ENCODE measurements around the gene IPPK.
"Not testable (repeated sequence)": the region's sequence is repeated elsewhere in the genome, so short reads cannot be mapped to it uniquely, and the experiment has no call there.

IPPK gene

DNA sequence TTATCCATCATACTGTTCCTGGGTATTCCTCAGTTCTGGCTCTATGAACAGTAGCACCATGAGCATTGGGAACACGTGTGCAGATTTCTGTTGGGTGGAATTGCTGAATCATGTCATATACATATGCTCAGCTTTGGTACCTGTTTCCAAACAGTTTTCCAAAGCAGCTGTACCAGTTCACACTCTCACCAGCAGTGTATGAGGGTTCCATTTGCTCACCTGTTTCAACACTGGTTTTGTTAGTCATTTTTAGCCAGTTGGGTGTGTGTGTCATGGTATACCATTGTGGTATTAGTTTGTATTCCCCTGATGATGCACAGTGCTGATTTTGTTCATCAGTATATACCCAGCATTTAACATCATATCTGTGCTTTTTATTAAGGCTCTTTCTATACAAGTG is 77.4 kb downstream of the IPPK start:
- TF ChIP-seq CTCF (IDR thresholded peaks at IDR 0.05; ENCODE audit: low read depth, low read length): no peak
- DNase-seq (ENCODE audit: extremely low read depth, low read depth): no peak

DNA sequence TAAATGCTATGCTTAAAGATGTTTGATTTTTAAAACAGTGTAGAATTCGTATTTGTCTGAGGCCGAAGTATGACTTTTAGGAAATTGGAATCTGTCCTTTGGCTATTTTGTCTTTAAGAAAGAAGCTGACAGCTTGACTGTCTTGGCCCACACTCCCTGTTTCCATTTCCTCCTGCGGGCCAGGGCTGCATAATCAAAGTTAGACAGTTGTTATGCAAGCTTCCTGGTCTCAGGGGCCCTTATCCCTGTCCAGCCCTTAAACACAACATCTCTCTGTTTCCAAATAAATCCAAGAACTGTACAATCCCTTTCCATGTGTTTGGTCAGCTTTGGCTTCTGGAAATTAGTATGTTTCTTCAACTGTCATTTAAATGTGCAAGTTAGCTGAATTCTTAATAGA is 79.6 kb downstream of the IPPK start:
- no peak for TF ChIP-seq CTCF (IDR thresholded peaks at IDR 0.05; ENCODE audit: low read depth, low read length)

DNA sequence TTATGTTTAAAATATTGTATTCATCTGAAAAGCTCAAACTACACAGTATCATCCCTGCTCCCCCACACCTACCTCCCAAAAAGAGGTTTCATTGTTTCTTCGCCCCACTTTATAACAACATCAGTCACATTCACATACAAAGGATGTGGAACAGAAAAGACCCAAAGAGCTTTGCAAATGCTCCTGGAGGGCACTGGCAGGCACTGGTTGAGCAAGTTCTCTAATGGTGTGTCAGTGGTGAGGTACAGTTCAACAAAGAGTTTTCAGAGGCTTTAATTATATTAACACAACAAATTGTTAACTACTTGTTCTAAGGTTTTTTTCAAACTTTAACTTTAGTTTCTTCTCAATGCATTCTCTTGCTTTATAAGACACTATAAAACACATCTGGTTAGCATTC is 80.0 kb downstream of the IPPK start:
- TF ChIP-seq CTCF (IDR thresholded peaks at IDR 0.05; ENCODE audit: low read depth, low read length): no peak
- DNase-seq (ENCODE audit: extremely low read depth, low read depth): no peak

More for the DNA sequence above, 79.6 kb downstream of the IPPK start:
- DNase-seq (ENCODE audit: extremely low read depth, low read depth): no peak

DNA sequence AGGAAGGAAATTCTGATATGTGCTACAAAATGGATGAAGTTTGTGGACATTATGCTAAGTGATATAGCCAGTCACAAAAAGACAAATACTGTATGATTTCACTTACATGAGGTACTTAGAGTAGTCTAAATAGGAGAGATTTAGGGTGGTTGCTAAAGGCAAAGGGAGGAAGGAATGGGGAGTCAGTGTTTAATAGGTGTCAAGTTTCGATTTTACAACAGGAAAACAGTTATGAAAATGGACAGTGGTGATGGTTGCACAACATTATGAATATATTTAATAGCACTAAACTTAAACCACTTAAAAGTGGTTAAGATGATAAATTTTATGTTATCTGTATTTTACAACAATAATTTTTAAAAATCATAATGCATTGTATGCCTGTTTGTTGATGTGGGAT is 93.8 kb downstream of the IPPK start:
- no peak for TF ChIP-seq CTCF (IDR thresholded peaks at IDR 0.05; ENCODE audit: low read depth, low read length)
- no peak for DNase-seq (ENCODE audit: extremely low read depth, low read depth)

DNA sequence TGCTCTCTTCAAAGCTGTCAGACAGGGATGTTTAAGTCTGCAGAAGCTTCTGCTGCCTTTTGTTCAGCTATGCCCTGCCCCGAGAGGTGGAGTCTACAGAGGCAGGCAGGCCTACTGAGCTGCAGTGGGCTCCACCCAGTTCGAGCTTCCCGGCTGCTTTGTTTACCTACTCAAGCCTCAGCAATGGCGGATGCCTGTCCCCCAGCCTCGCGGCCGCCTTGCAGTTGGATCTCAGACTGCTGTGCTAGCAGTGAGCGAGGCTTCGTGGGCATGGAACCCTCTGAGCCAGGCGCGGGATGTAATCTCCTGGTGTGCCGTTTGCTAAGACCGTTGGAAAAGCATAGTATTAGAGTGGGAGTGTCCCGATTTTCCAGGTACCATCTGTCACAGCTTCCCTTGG is 96.3 kb downstream of the IPPK start:
- not testable (repeated sequence) for DNase-seq (ENCODE audit: extremely low read depth, low read depth)

- not testable (repeated sequence) for DNase-seq (ENCODE audit: extremely low read depth, low read depth)
These were observed 98.1 kb downstream of the IPPK start for GRCh38 chr9:92571871-92572270.

GRCh38 chr9:92564982-92565381 is 104.9 kb downstream of the IPPK start:
- no peak for DNase-seq (ENCODE audit: extremely low read depth, low read depth)
- no peak for TF ChIP-seq CTCF (IDR thresholded peaks at IDR 0.05; ENCODE audit: low read depth, low read length)

DNA sequence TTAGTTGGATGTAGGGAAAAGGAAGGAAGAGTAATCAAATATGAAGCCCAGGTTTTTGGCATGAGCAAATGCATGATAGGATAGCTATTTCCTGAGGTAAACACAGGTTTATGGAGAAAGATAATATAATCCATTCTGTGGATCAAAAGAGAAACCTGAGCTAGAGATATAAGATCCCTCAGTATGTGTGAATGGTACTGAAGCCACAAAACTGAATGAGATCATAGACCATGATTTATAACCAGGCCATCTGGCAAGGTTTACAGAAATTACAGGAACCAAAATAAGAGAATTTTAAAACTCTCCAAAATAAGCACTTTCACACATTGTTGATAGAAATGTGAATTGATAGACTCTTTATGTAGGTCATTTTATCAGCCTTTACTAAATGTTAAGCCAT is 105.4 kb downstream of the IPPK start:
- no peak for DNase-seq (ENCODE audit: extremely low read depth, low read depth)

More for the DNA sequence above, 105.4 kb downstream of the IPPK start:
- no peak for TF ChIP-seq CTCF (IDR thresholded peaks at IDR 0.05; ENCODE audit: low read depth, low read length)

All from AG09319 (cell line).